ENCODE measurements around the gene SLC30A2.
A peak's percentile ranks its signal among the peaks of the same experiment; 100 is the strongest.

Gene SLC30A2

GRCh38 chr1:26037904-26038303 is 8.0 kb downstream of the SLC30A2 start:
- DNase-seq: no peak

DNA sequence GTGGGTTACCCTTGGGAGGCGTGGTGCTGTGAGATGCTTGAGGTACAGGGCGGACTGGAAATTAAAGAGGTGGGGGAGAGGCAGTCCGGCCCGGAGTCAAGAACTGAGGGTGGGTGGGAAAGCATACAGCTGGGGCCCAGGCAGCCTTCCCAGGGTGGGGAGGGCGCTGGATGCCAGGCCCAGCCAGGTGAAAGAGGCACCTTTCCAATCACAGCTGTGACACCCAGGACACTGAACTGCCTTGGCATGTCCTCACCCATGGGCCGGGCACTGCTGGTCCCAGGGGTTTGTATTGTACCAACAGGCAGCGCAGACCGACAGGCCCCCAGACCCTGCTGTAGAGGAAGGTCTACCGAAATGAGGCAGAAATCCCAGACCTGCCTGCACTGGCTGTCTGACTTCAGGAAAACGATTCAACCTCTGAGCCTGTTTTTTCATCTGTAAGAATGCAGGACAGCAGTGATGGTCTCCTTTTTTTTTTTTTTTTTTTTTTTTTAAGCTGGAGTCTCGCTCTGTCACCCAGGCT is 9.1 kb downstream of the SLC30A2 start:
- no peak for DNase-seq

- peak; percentile 77 for DNase-seq
Measured at GRCh38 chr1:26035959-26036755, 9.8 kb downstream of the SLC30A2 start.

GRCh38 chr1:26035203-26035958 is 10.5 kb downstream of the SLC30A2 start:
- DNase-seq: peak; percentile 94

- DNase-seq: no peak
Measured at GRCh38 chr1:26034504-26035202, 11.3 kb downstream of the SLC30A2 start.

GRCh38 chr1:26032656-26033357 is 13.1 kb downstream of the SLC30A2 start:
- DNase-seq: no peak

- DNase-seq: no peak
Measured at GRCh38 chr1:26031611-26032220, 14.2 kb downstream of the SLC30A2 start.

DNA sequence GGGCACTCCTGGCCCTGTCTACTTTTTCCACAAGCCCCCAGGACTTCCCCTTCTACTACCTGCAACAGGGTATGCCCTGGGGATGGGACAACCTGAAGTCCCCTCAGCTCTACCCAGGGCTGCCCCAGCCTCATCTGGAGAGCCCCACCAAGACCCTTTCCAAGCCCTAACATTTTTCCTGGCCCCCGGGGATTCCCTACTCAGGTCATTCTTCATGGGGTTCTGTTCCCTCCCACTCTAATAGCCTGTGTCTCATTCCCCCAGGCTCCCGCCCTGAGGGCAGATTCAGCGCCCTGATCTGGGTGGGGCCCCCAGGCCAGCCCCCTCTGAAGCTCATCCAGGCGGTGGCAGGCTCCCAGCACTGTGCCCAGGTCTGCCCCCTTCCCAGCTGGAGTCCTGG is 14.7 kb downstream of the SLC30A2 start:
- DNase-seq: no peak

DNA sequence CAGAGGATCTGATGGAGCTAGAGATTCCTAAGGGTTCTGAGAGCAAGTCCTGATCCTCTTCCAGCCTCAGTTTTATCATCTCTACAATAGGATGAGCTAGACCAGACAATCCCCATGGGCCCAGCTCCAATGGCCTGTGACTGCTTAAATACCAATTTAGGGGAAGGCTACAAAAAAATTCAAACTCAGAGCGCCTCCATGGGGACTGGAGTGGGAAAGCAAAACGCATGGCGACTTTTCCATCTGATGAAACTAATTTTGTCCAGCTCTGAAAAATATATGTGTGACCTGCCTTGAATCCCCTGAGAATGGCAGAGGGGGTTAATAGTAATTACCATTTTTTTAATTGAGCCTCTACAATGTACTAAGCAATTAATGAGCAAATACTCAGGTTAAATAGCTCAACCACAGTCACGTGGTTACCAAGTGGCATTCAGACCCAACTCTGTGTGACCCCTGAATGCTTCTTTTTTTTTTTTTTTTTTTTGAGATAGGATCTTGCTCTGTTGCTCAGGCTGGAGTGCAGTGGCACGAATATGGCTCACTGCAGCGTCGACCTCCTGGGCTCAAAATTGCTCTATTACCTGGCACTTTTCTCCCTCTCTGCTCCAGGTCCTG is 15.9 kb downstream of the SLC30A2 start:
- no peak for DNase-seq

- no peak for DNase-seq
Measured at GRCh38 chr1:26029054-26029863, 16.7 kb downstream of the SLC30A2 start.

DNA sequence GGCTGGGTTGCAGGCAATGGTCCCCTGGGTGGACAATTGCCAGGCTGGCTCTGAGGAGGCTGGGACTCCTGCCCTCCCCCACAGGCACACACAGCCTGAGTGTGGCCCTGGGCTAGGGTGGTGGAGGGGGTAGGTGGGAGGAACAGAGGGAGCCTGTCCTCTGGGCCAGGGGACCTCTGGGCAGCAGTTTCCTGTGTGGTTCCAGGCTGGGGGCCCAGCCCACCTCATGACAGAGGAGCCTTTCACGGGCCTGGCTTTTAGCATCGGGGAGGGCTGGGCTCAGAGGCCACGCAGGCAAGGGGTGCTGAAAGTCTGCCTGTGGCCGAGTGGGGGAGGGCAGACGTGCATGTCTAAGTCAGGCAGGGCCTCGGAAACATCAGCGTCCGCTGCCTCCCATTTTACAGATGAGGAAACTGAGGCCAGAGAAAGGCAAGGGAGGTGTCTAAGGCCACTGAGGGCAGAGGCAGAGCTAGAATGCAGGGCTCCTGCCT is 17.4 kb downstream of the SLC30A2 start:
- DNase-seq: no peak

DNA sequence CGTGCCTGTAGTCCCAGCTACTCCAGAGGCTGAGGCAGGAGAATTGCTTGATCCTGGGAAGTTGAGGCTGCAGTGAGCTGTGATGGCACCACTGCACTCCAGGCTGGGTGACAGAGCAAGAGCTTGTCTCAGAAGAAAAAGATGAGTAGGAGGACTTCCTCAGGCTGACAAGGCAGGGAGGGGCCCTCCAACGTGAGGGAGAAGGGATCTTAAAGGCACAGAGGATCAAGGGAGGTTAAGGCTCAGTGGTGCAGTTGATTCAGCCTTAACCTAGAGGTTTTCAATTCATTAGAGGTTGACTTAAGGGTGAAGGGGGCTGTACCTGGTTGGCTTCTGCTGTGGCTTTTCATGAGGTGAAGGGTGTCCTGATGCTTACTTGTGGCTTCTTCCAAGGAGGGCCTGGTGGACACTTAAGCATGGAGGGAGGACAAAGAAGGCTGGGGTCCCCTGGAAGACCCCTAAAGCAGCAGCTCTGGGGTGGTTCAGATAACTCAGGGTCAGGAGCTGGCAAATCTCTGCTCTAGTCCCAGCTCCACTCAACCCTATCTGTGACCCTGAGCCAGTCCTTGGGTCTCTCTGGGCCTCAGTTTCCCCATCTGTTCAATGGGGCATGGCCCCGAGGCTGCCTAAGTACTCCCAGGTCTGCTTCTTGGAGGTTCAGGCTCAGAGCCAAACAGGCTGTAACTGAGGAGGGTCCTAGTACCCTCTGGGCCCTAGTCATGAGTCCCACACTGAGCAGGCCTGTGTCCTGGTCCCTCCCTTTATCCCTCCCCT is 18.0 kb downstream of the SLC30A2 start:
- no peak for DNase-seq

DNA sequence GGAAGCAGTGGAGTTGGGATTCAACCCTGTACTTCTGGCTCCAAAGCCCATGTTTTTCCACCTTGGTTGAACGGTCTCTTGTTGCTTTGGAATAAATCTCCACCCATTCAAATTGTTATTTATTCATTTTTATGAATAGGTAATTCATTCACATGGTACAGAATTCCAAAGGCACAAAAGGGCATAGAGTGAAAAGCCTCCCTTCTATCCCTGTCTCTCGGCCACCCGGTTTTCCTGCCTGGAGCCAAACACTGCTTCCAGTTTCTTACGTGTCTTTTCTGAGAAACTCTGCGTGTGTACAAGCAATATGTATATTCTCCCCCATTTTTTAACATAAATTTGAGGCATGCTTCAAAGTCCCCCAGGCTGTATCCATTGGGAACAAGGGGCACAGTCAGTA is 20.4 kb downstream of the SLC30A2 start:
- no peak for DNase-seq

- DNase-seq: no peak
Measured at GRCh38 chr1:26025060-26025459, 20.9 kb downstream of the SLC30A2 start.

GRCh38 chr1:26023826-26024225 is 22.1 kb downstream of the SLC30A2 start:
- no peak for DNase-seq

- DNase-seq: no peak
Measured at GRCh38 chr1:26023009-26023408, 22.9 kb downstream of the SLC30A2 start.

DNA sequence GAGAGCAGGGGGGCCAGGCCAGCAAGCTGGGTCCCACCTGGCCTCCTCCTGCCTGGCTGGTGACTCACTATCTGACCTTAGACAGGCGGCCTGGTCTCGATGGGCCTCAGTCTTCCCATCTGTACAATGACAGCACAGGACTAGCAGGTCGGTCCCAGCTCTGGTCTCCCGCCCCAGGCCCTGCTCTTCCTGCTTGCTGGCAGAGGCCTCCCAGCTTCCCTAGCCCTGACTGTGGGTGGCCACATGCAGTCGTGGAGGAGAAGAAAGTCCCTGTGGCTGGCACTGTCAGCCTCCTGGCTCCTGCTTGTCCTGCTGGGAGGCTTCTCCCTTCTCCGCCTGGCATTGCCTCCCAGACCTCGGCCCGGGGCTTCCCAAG is 23.5 kb downstream of the SLC30A2 start:
- no peak for DNase-seq

- no peak for DNase-seq
Measured at GRCh38 chr1:26021647-26022403, 24.1 kb downstream of the SLC30A2 start, which contains the start of gene EXTL1. Gene EXTL1 (plus strand): TSS chr1:26021775. CDS start chr1:26022647, 872 bp downstream.
